A673 (cell line): Measurements from ENCODE around the gene HDAC1.
"Not testable (repeated sequence)": the region's sequence is repeated elsewhere in the genome, so short reads cannot be mapped to it uniquely, and the experiment has no call there.

ENCODE experiments used
- CTCF ChIP-seq: fragments of 300-800, 200-600 bp; sonication (generic); conservative IDR thresholded peaks from 2 replicates; pipeline ENCODE4 v1.5.1; 2017; ENCODE audit warnings: low read depth, mild to moderate bottlenecking, antibody characterized with exemption, low read length, moderate library complexity, mixed read lengths
- EZH2 ChIP-seq: fragments of 200-600 bp; sonication (generic); IDR thresholded peaks from 2 replicates; pipeline ENCODE4 v1.6.1; 2017; ENCODE audit warnings: borderline replicate concordance, low read depth, mild to moderate bottlenecking, mixed read lengths, antibody characterized with exemption, low read length; ENCODE audit not compliant: poor library complexity, severe bottlenecking

GRCh38 chr1:32263236-32263593 is 28.7 kb upstream of the HDAC1 start:
- not testable (repeated sequence) for TF ChIP-seq CTCF, EZH2
